IMR-90 (cell line): ENCODE measurements around the gene FCRL2. TPM values are rescaled to one million over a fixed set of nuclear protein-coding genes. Genes with fewer than 3 reads are reported as not detected.

Experiments
- ATAC-seq: fragments of 200-7000 bp; cut with Tn5 transposase; 2 replicates; pipeline ENCODE4 v1.9.1; 2020; ENCODE audit warnings: low read depth, mild to moderate bottlenecking, moderate library complexity
- BruUV-seq: library from RNA; stranded (reverse); fragments of 400-500 nt; replicated peaks from 2 replicates; lab custom pipeline; 2021; lab: Mats Ljungman, UMichigan
- CTCF ChIA-PET: fragments of 300-600 bp; formaldehyde crosslinking; extraction: SDS; loops from one replicate; lab custom pipeline; 2021; ENCODE audit warnings: antibody characterized with exemption; lab: Yijun Ruan, JAX
- POLR2A ChIA-PET: fragments of 300-600 bp; sonication (Branson Sonifier 250); formaldehyde crosslinking; loops from one replicate; lab custom pipeline; 2022; ENCODE audit warnings: antibody characterized with exemption; ENCODE audit not compliant: unreplicated experiment; lab: Charles Lee
- DNase-seq: peaks from one replicate; pipeline ENCODE4 v3.0.0; 2013
- H2AFZ ChIP-seq: replicated peaks from 2 replicates; pipeline ENCODE3; 2013; ENCODE audit warnings: low read length, mild to moderate bottlenecking; ENCODE audit not compliant: poor library complexity
- H2AK5ac ChIP-seq: 2 replicates; pipeline ENCODE4 v1.6.1; 2013; ENCODE audit warnings: low read depth, low read length, inconsistent platforms
- H2AK9ac ChIP-seq: replicated peaks from 2 replicates; pipeline ENCODE3; 2013; ENCODE audit warnings: mild to moderate bottlenecking, low read depth, low read length, moderate library complexity; ENCODE audit not compliant: poor library complexity
- H2BK120ac ChIP-seq: 2 replicates; pipeline ENCODE4 v1.6.1; 2013; ENCODE audit warnings: low read depth, low read length, inconsistent platforms
- H2BK15ac ChIP-seq: 3 replicates; pipeline ENCODE4 v1.6.1; 2013; ENCODE audit warnings: low read depth, low read length, inconsistent platforms
- H2BK20ac ChIP-seq: 2 replicates; pipeline ENCODE4 v1.6.1; 2013; ENCODE audit warnings: low read depth, mild to moderate bottlenecking, inconsistent platforms, low read length, moderate library complexity
- H2BK5ac ChIP-seq: 2 replicates; pipeline ENCODE4 v1.6.1; 2013; ENCODE audit warnings: mild to moderate bottlenecking, low read depth, low read length, inconsistent platforms; ENCODE audit not compliant: poor library complexity, severe bottlenecking
- H3K14ac ChIP-seq: replicated peaks from 2 replicates; pipeline ENCODE4 v1.6.1; 2013; ENCODE audit warnings: low read depth, low read length, inconsistent platforms
- H3K18ac ChIP-seq: 2 replicates; pipeline ENCODE4 v1.6.1; 2013; ENCODE audit warnings: low read depth, low read length, control low read depth
- H3K23ac ChIP-seq: 2 replicates; pipeline ENCODE4 v1.6.1; 2013; ENCODE audit warnings: low read depth, low read length, inconsistent platforms
- H3K27ac ChIP-seq: 2 replicates; pipeline ENCODE4 v1.5.1; 2013; ENCODE audit warnings: mild to moderate bottlenecking, control low read depth, low read length; ENCODE audit not compliant: insufficient read depth
- H3K27me3 ChIP-seq: 2 replicates; pipeline ENCODE4 v1.6.1; 2013; ENCODE audit warnings: low read length; ENCODE audit not compliant: control insufficient read depth, insufficient read depth
- H3K36me3 ChIP-seq: 2 replicates; pipeline ENCODE4 v1.6.1; 2013; ENCODE audit warnings: low read length, mixed read lengths; ENCODE audit not compliant: control insufficient read depth, insufficient read depth
- H3K4ac ChIP-seq: 2 replicates; pipeline ENCODE4 v1.6.1; 2013; ENCODE audit warnings: low read depth, low read length, inconsistent platforms
- H3K4me1 ChIP-seq: 2 replicates; pipeline ENCODE4 v1.6.1; 2013; ENCODE audit warnings: low read length, mixed read lengths; ENCODE audit not compliant: control insufficient read depth, insufficient read depth
- H3K4me2 ChIP-seq: 2 replicates; pipeline ENCODE4 v1.6.1; 2013; ENCODE audit warnings: low read depth, mild to moderate bottlenecking, control low read depth, low read length, moderate library complexity
- H3K4me3 ChIP-seq: 2 replicates; pipeline ENCODE4 v1.5.1; 2013; ENCODE audit warnings: low read depth, mild to moderate bottlenecking, control low read depth, low read length, moderate library complexity; ENCODE audit not compliant: insufficient read depth
- H3K56ac ChIP-seq: 2 replicates; pipeline ENCODE4 v1.6.1; 2013; ENCODE audit warnings: low read length, inconsistent platforms; ENCODE audit not compliant: insufficient read depth; ENCODE audit errors: extremely low read depth
- H3K79me1 ChIP-seq, 2 experiments: 2 replicates each; pipeline ENCODE4 v1.6.1; 2013; ENCODE audit warnings: low read length in 2 of 2, inconsistent platforms in 1 of 2, low read depth in 1 of 2
- H3K9ac ChIP-seq: 2 replicates; pipeline ENCODE4 v1.6.1; 2013; ENCODE audit warnings: low read depth, low read length, control low read depth
- H3K9me1 ChIP-seq: 2 replicates; pipeline ENCODE4 v1.6.1; 2013; ENCODE audit warnings: low read length, inconsistent platforms; ENCODE audit not compliant: insufficient read depth
- H3K9me3 ChIP-seq: 2 replicates; pipeline ENCODE4 v1.6.1; 2013; ENCODE audit warnings: low read length; ENCODE audit not compliant: control insufficient read depth, insufficient read depth
- H4K20me1 ChIP-seq: 2 replicates; pipeline ENCODE4 v1.6.1; 2013; ENCODE audit warnings: low read length, inconsistent platforms; ENCODE audit not compliant: insufficient read depth
- H4K5ac ChIP-seq: 2 replicates; pipeline ENCODE4 v1.6.1; 2013; ENCODE audit warnings: mild to moderate bottlenecking, low read depth, low read length, control low read depth
- H4K8ac ChIP-seq, 2 experiments: 2 replicates each; pipeline ENCODE4 v1.6.1; 2013; ENCODE audit warnings: low read depth in 2 of 2, low read length in 2 of 2, control low read depth in 1 of 2, inconsistent platforms in 1 of 2
- H4K91ac ChIP-seq: 2 replicates; pipeline ENCODE4 v1.6.1; 2013; ENCODE audit warnings: low read depth, low read length, inconsistent platforms; ENCODE audit not compliant: insufficient read depth
- MAFK ChIP-seq: IDR thresholded peaks from 2 replicates; pipeline ENCODE4 v1.6.1; 2012; ENCODE audit warnings: low read depth, low read length, improper control_type of control experiment
- MXI1 ChIP-seq: IDR thresholded peaks from 2 replicates; pipeline ENCODE4 v1.6.1; 2012; ENCODE audit warnings: low read depth, mild to moderate bottlenecking, low read length, moderate library complexity, borderline replicate concordance
- POLR2A ChIP-seq: IDR thresholded peaks from 2 replicates; pipeline ENCODE4 v1.6.1; 2012; ENCODE audit warnings: mild to moderate bottlenecking, low read depth, low read length
- USF2 ChIP-seq: fragments of 150-350 bp; IDR thresholded peaks from 2 replicates; pipeline ENCODE4 v1.6.1; 2017; ENCODE audit warnings: mild to moderate bottlenecking, antibody characterized with exemption, low read length, low read depth
- WGBS, 2 experiments: methylation state at CpG; one replicate each; pipeline versions ENCODE4 v1.1.5 to v1.1.7; 2013; ENCODE audit warnings: missing lambda C conversion rate in 2 of 2; ENCODE audit not compliant: insufficient read length in 1 of 2; ENCODE audit errors: extremely low coverage in 2 of 2; 5-methylcytosine and 5-hydroxymethylcytosine counted together
- dilution Hi-C: fragments of 300-500 bp; cut with HindIII; formaldehyde crosslinking; loops from one replicate; pipeline ENCODE4 v1.14.3; 2018; ENCODE audit warnings: low sequenced_read_pairs; ENCODE audit not compliant: unreplicated experiment
- in situ Hi-C: fragments of 300-500 bp; cut with MboI; formaldehyde crosslinking; loops from 3 replicates; pipeline ENCODE4 v1.14.3; 2019; ENCODE audit warnings: low sequenced_read_pairs, inconsistent platforms, mixed read lengths
- intact Hi-C: fragments of 100-400 bp; cut with micrococcal nuclease; formaldehyde crosslinking; loops from 2 replicates; pipeline ENCODE4 v1.10.0; 2022
- polyA plus RNA-seq, 3 experiments: library from polyadenylated mRNA; depleted of rRNA; stranded (reverse); fragments of >200 nt; gene quantifications; 2 replicates each; pipeline ENCODE4 v1.2.3, GENCODE V29; 2012; ENCODE audit warnings: low replicate concordance in 1 of 3
- total RNA-seq: library from RNA; depleted of rRNA; stranded (reverse); fragments of >200 nt; gene quantifications from 2 replicates; pipeline ENCODE4 v1.2.3, GENCODE V29; 2012

The FCRL2 gene
- total and polyA plus RNA-seq, 2 of the 4 experiments (the other 2 are of a cell fraction) = not detected

- in situ Hi-C loops = no loop called here
- Histone ChIP-seq H3K27me3 (no peaks in the 10 kb centered on the region), H4K5ac (no peak overlapping the region), H3K27ac (no peak overlapping the region), H4K8ac (no peak overlapping the region), H2BK120ac (no peak overlapping the region), H2AFZ (no peak overlapping the region), H3K18ac (no peak overlapping the region), H3K9ac (no peak overlapping the region), H3K56ac (no peak overlapping the region), H2AK9ac (no peak overlapping the region), H3K14ac (no peak overlapping the region), H2AK5ac (no peak overlapping the region), H3K79me1 (no peaks in the 10 kb centered on the region), H2BK20ac (no peak overlapping the region), H3K9me3 (no peaks in the 10 kb centered on the region), H3K4me3 (no peak overlapping the region), H3K4me1 (no peaks in the 10 kb centered on the region), H3K9me1 (no peaks in the 10 kb centered on the region), H2BK5ac (no peak overlapping the region), H3K4me2 (no peak overlapping the region), H4K20me1 (no peaks in the 10 kb centered on the region), H3K23ac (no peak overlapping the region), H4K91ac (no peak overlapping the region), H3K4ac (no peak overlapping the region), H2BK15ac (no peak overlapping the region), H3K36me3 (no peaks in the 10 kb centered on the region)
- ATAC-seq = no peak
- intact Hi-C loops = no loop called here
- no TSS peak for BruUV-seq
- no peak for DNase-seq
- TF ChIP-seq USF2 (no peak), MXI1 (no peak), MAFK (no peak), POLR2A (no peak)
- CTCF ChIA-PET = no interaction called here
- 71% methylated on average over 1 of the region's 2 CpGs; no CpG with 5 or more reads in 1 of the 2 experiments for WGBS, 2 experiments
- dilution Hi-C loops = no loop called here
- POLR2A ChIA-PET = no interaction called here
Measured at GRCh38 chr1:157723157-157723556, 53.8 kb downstream of the FCRL2 start.
